MCF 10A (cell line): ENCODE data around the gene AKAP7. TPM values are rescaled to one million over a fixed set of nuclear protein-coding genes. Genes with fewer than 3 reads are reported as not detected.
"Not testable (repeated sequence)": the region's sequence is repeated elsewhere in the genome, so short reads cannot be mapped to it uniquely, and the experiment has no call there.

ENCODE experiments used
- Bru-seq: library from RNA; stranded (reverse); fragments of 400-500 nt; gene quantifications from one replicate; lab custom pipeline; 2021; lab: Mats Ljungman, UMichigan
- BruChase-seq, 2 experiments: library from RNA; stranded (reverse); fragments of 400-500 nt; gene quantifications; one replicate each; lab custom pipeline; 2021; lab: Mats Ljungman, UMichigan
- BruUV-seq: library from RNA; stranded (reverse); fragments of 400-500 nt; replicated peaks from 2 replicates; lab custom pipeline; 2021; lab: Mats Ljungman, UMichigan
- CTCF ChIA-PET: fragments of 300-600 bp; sonication (Branson Sonifier 250); formaldehyde crosslinking; extraction: SDS; loops from one replicate; lab custom pipeline; 2021; ENCODE audit warnings: antibody characterized with exemption, inconsistent platforms; lab: Yijun Ruan, JAX
- POLR2A ChIA-PET: fragments of 300-600, 350-650 bp; sonication (Branson Sonifier 250); formaldehyde crosslinking; extraction: SDS; loops from one replicate; lab custom pipeline; 2020; ENCODE audit warnings: antibody characterized with exemption, inconsistent platforms; lab: Yijun Ruan, JAX
- DNase-seq: peaks from one replicate; pipeline ENCODE4 v3.0.0-alpha.2; 2018; ENCODE audit not compliant: unreplicated experiment
- H3K27ac Mint-ChIP-seq: one replicate; pipeline ENCODE4 v1.8.0; 2022; ENCODE audit warnings: mild to moderate bottlenecking, low read depth, mixed read lengths; ENCODE audit not compliant: unreplicated experiment
- H3K27me3 Mint-ChIP-seq: one replicate; pipeline ENCODE4 v1.8.0; 2022; ENCODE audit warnings: mixed read lengths; ENCODE audit not compliant: insufficient read depth, unreplicated experiment
- H3K36me3 Mint-ChIP-seq: one replicate; pipeline ENCODE4 v1.8.0; 2022; ENCODE audit warnings: mild to moderate bottlenecking, moderate library complexity, mixed read lengths; ENCODE audit not compliant: insufficient read depth, unreplicated experiment
- H3K4me1 Mint-ChIP-seq: one replicate; pipeline ENCODE4 v1.8.0; 2022; ENCODE audit warnings: mixed read lengths; ENCODE audit not compliant: insufficient read depth, unreplicated experiment
- H3K4me3 Mint-ChIP-seq: one replicate; pipeline ENCODE4 v1.8.0; 2022; ENCODE audit warnings: mild to moderate bottlenecking, moderate library complexity, mixed read lengths; ENCODE audit not compliant: unreplicated experiment
- H3K9me3 Mint-ChIP-seq: one replicate; pipeline ENCODE4 v1.8.0; 2022; ENCODE audit warnings: mixed read lengths; ENCODE audit not compliant: unreplicated experiment
- intact Hi-C: fragments of 100-400 bp; cut with micrococcal nuclease; formaldehyde crosslinking; loops from 2 replicates; pipeline ENCODE4 v1.14.1; 2022
- long read RNA-seq: library from polyadenylated mRNA; stranded (forward); transcript quantifications from one replicate; pipeline ENCODE4 v2.0.0, GENCODE V29; 2022
- total RNA-seq: library from RNA; stranded (reverse); gene quantifications from 2 replicates; pipeline ENCODE4 v1.2.3, GENCODE V29; 2022
- TF ChIP-seq, protein P1 (sequence below): fragments of 200-600 bp; IDR thresholded peaks from one replicate; pipeline ENCODE4 v1.8.0; 2022; ENCODE audit warnings: antibody characterized with exemption, mild to moderate bottlenecking; ENCODE audit not compliant: unreplicated experiment

AKAP7 gene
- 2.9 and 5.6 TPM in 2 replicates for total RNA-seq
- Bru-seq, nascent RNA, result percentile 55 among the genes with signal in this experiment
- BruChase-seq, experiment 1, labeled RNA remaining after a 6-hour chase, result percentile 37 among the genes with signal in this experiment
- BruChase-seq, experiment 2, labeled RNA remaining after a 2-hour chase, result percentile 39 among the genes with signal in this experiment
- long read RNA-seq, partial matches to known transcripts, result 0 of 32 reads
- long read RNA-seq, other reads (novel, unspliced or antisense), result 28 of 32 reads

DNA sequence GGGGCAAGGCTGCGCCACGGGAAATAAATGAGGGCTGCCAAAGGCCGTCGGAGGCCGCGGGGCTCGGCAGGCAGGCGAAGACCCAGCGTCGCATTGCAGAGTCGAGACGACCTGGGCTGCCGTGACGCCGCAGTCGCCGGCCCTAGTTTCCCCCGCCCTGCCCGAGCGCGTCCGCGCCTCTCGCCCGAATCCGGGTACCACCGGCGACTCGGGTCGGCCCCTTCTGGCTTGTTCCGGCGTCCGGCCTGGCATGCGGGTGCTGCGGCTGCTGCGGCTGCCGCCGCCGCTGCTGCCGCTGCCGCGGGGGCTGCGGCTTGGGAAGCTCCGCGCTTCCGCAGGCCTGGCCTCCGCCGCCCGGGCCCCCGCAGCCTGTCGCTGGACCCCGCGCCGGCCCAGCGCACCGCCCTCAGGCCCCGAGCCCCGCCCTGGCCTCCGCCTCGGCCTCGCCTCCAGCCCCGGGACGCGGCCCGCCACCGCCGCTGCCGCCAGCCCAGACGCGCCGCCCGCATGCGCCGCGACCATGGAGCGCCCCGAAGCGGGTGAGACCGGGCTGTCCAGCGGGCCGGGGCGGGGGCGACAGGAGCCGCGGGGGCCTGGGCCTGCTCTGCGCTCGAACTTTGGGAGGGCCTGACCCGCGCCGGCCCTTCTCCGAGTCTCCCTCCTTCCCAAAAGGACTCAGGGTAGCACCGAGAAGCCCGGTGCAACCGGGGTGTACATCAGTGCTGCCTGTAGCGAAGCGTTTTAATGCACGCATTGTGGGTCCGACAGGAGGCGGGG is at the start of gene AKAP7:
Gene AKAP7 (plus strand): TSS at position 224 of the 777 bp plus-strand sequence. CDS start 297 bp downstream, at position 521.
- H3K9me3 Mint-ChIP-seq, result no peaks in the 10 kb centered on the region
- peak; percentile 77 for DNase-seq
- BruUV-seq, result no TSS peak
- H3K27ac Mint-ChIP-seq, result peak within 1 kb of the TSS; percentile 92
- H3K27me3 Mint-ChIP-seq, result no peaks in the 10 kb centered on the region
- CTCF ChIA-PET, result interaction anchor here (0.7 kb wide), 1 partner anchor 26 kb away, joined by 3 read pairs; no protein-coding TSS in a partner anchor
- POLR2A ChIA-PET, result no interaction called here
- H3K36me3 Mint-ChIP-seq, result no peaks in the 10 kb centered on the region
- peaks cover 7% of the 10 kb centered on the region for H3K4me1 Mint-ChIP-seq
- intact Hi-C loops, result no loop called here
- peak within 1 kb of the TSS; percentile 93 for H3K4me3 Mint-ChIP-seq
- TF ChIP-seq, protein P1, sequence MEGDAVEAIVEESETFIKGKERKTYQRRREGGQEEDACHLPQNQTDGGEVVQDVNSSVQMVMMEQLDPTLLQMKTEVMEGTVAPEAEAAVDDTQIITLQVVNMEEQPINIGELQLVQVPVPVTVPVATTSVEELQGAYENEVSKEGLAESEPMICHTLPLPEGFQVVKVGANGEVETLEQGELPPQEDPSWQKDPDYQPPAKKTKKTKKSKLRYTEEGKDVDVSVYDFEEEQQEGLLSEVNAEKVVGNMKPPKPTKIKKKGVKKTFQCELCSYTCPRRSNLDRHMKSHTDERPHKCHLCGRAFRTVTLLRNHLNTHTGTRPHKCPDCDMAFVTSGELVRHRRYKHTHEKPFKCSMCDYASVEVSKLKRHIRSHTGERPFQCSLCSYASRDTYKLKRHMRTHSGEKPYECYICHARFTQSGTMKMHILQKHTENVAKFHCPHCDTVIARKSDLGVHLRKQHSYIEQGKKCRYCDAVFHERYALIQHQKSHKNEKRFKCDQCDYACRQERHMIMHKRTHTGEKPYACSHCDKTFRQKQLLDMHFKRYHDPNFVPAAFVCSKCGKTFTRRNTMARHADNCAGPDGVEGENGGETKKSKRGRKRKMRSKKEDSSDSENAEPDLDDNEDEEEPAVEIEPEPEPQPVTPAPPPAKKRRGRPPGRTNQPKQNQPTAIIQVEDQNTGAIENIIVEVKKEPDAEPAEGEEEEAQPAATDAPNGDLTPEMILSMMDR, result no peak

DNA sequence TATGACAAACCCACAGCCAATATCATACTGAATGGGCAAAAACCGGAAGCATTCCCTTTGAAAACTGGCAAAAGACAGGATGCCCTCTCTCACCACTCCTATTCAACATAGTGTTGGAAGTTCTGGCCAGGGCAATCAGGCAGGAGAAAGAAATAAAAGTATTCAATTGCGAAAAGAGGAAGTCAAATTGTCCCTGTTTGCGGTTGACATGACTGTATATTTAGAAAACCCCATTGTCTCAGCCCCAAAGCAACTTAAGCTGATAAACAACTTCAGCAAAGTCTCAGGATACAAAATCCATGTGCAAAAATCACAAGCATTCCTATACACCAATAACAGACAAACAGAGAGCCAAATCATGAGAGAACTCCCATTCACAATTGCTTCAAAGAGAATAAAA is 44.9 kb upstream of the AKAP7 start:
- H3K9me3 Mint-ChIP-seq, H3K36me3 Mint-ChIP-seq, H3K4me1 Mint-ChIP-seq, H3K27ac Mint-ChIP-seq, BruUV-seq, CTCF ChIA-PET, H3K4me3 Mint-ChIP-seq, POLR2A ChIA-PET, H3K27me3 Mint-ChIP-seq, intact Hi-C loops, DNase-seq: not testable (repeated sequence)

DNA sequence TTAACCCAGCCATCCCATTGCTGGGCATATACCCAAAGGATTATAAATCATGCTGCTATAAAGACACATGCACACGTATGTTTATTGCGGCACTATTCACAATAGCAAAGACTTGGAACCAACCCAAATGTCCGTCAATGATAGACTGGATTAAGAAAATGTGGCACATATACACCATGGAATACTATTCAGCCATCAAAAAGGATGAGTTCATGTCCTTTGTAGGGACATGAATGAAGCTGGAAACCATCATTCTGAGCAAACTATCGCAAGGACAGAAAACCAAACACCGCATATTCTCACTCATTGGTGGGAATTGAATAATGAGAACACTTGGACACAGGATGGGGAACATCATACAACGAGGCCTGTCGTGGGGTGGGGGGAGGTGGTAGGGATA is 43.3 kb upstream of the AKAP7 start:
- DNase-seq, H3K4me1 Mint-ChIP-seq, H3K27me3 Mint-ChIP-seq, intact Hi-C loops, H3K4me3 Mint-ChIP-seq, POLR2A ChIA-PET, H3K9me3 Mint-ChIP-seq, BruUV-seq, H3K27ac Mint-ChIP-seq, H3K36me3 Mint-ChIP-seq: not testable (repeated sequence)
- CTCF ChIA-PET, result interaction anchor here (0.6 to 0.8 kb wide), 2 partner anchors 10 to 19 kb away, joined by 3 read pairs; no protein-coding TSS in a partner anchor

DNA sequence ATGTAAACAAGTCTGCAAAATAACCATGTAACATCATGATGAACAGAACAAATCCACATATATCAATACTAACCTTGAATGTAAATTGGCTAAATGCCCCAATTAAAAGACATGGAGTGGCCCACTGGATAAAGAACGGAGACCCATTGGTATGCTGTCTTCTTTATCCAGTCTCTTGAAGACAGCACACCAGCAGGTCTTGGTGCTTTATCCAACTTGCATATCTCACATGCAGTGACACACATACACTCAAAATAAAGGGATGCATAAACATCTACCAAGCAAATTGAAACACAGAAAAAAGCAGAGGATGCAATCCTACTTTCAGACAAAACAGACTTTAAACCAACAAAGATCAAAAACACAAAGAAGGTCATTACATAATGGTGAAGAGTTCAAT is 41.9 kb upstream of the AKAP7 start:
- intact Hi-C loops, result no loop called here
- ChIA-PET CTCF (no interaction called here), POLR2A (no interaction called here)
- no peaks in the 10 kb centered on the region for H3K36me3 Mint-ChIP-seq
- TF ChIP-seq, protein P1, result no peak
- H3K4me1 Mint-ChIP-seq, result no peaks in the 10 kb centered on the region
- no peak overlapping the region for H3K27ac Mint-ChIP-seq
- DNase-seq, result no peak
- BruUV-seq, result no TSS peak
- no peak overlapping the region for H3K4me3 Mint-ChIP-seq
- no peaks in the 10 kb centered on the region for H3K27me3 Mint-ChIP-seq
- H3K9me3 Mint-ChIP-seq, result peaks cover 8% of the 10 kb centered on the region

DNA sequence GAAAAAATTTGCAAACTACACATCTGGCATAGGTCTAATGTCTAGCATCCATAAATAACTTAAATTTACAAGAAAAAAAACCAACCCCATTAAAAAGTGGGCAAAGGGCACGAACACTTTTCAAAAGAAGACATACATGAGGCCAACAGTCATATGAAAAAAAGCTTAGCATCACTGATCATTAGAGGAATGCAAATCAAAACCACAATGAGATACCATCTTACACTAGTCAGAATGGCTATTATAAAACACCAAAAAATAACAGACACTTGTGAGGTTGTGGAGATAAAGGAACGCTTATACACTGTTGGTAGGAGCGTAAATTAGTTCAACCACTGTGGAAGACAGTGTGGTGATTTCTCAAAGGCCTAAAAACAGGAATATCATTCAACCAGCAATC is 38.5 kb upstream of the AKAP7 start:
- no peak for DNase-seq
- ChIA-PET CTCF (interaction anchor here (0.7 kb wide), 1 partner anchor 27 kb away, joined by 3 read pairs; no protein-coding TSS in a partner anchor), POLR2A (no interaction called here)
- H3K36me3 Mint-ChIP-seq, result no peaks in the 10 kb centered on the region
- no peaks in the 10 kb centered on the region for H3K4me1 Mint-ChIP-seq
- no peak overlapping the region for H3K27ac Mint-ChIP-seq
- no peaks in the 10 kb centered on the region for H3K27me3 Mint-ChIP-seq
- BruUV-seq, result no TSS peak
- H3K4me3 Mint-ChIP-seq, result no peak overlapping the region
- intact Hi-C loops, result no loop called here
- peaks cover 15% of the 10 kb centered on the region for H3K9me3 Mint-ChIP-seq
- TF ChIP-seq, protein P1, result no peak
